GM19463 (cell line): Measurements from ENCODE around the gene KIF13A.
"Not testable (repeated sequence)": the region's sequence is repeated elsewhere in the genome, so short reads cannot be mapped to it uniquely, and the experiment has no call there.

ENCODE experiments used
- ATAC-seq: cut with Tn5 transposase; IDR thresholded peaks from one replicate; pipeline ENCODE4 v1.9.1; 2021; ENCODE audit warnings: mild to moderate bottlenecking, moderate library complexity; ENCODE audit not compliant: unreplicated experiment

Gene KIF13A

DNA sequence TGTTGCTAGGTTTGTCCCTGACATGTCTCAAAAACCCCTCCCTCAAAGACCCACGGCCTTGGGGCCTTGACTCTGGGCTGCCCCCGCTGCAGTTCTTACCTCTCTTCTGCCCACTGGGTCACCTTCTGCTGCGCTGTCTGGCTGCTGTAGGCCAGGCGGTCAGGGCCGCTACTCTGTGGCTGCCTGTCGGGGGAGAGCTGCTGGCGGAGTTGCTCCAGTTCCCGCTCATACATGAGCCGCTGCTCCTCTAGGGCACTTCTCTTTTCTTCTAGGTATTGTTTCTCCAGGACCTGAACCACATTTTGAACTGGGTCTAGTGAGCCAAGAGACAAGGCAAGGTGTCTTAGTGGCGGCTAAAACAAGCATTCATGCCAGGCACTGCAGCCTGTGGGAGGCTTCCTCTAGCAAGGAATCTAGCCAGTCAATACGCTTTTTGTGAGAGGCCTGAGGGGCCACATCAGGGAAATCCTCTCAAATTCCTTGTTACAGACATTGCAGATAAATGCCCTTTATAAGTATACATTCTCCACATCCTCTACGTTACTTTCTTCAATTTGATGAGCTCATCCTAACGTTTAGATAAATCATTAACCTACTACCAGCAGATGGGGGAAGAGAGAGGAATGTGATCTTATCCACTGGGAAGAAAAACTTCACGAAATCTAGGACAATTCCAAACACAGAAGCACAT, 170.4 kb downstream of the KIF13A start:
- ATAC-seq, result no peak

GRCh38 chr6:17813542-17813941, 173.9 kb downstream of the KIF13A start:
- no peak for ATAC-seq

DNA sequence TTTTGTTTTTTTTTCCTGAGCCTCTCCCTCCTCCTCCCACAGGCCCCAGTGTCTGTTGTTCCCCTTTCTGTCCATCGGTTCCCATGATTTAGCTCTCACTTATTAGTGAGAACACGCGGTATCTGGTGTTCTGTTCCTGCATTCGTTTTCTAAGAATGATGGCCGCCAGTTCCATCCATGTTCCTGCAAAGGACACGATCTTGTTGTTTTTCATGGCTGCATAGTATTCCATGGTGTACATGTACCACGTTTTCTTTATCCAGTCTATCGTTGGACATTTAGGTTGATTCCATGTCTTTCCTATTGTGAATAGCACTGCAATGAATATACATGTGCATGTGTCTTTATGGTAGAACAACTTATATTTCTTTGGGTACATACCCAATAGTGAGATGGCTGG, 175.1 kb downstream of the KIF13A start:
- ATAC-seq, result no peak

DNA sequence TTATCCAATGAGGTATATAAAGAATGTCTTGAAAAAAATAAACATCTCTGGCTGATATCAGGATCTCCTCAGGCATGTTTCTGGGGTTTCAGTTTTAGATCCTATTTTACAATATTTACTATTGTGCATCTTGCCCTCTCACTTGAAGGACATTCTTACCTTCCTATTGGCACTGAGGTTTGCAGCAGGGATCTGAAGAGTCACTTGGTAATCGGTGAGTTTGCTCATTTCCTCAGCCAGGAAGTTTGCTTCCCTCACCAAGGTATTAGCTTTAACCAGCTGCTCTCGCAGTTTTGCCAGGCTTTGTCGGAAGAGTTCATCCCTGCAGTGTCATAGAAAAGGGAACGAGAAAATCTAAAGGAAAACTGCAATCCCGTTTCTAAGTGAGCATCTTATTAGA, 178.8 kb downstream of the KIF13A start:
- no peak for ATAC-seq

DNA sequence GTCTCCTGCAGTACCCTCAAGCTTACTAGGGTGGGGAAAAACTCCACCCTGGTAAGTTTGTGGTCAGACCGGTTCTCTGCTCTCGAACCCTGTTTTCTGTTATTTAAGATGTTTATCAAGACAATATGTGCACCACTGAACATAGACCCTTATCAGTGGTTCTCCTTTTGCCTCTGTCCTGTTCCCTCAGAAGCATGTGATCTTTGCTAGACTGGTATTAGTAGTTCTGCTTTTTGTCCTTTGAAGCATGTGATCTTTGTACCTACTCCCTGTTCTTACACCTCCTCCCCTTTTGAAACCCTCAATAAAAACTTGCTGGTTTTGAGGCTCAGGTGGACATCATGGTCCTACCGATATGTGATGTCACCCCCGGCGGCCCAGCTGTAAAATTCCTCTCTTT, 180.0 kb downstream of the KIF13A start:
- ATAC-seq, result not testable (repeated sequence)

- no peak for ATAC-seq
Observed at GRCh38 chr6:17803409-17803808, 184.0 kb downstream of the KIF13A start.

GRCh38 chr6:17798477-17799154, 188.8 kb downstream of the KIF13A start:
- no peak for ATAC-seq

GRCh38 chr6:17790489-17790888, 196.9 kb downstream of the KIF13A start:
- ATAC-seq, result no peak

DNA sequence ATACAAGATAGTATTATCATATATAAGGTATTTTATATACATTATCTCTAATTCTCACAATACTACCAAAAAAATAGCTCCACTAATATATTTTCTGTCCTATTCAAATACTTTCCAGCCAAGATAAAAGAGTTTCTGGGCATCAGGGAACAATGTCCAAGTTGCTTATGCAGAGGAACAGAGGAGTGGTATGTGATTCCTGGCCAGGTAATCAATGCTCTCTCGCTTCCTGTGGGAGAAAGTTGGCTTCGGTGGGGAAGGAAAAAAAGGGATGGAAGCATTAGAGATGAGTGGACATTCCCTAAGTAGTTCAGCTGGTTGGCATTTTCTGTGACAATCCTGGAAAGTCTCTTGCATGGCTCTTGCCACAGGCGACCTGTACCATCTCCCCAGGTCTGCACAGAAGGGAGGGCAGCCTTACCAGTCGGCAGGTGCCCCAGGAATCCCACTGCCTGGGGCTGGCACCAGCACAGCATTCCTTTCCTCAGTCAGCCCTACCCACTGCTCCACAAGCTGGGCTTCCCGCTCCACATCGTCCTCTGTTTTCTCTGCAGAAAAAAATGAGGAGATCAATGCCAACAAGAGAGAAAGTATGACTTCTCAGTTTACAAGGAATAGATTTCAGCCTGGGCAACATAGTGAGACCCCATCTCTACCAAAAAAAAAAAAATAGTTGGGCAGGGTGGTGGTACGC, 202.2 kb downstream of the KIF13A start:
- ATAC-seq, result no peak

- no peak for ATAC-seq
Observed at GRCh38 chr6:17780061-17780460, 207.4 kb downstream of the KIF13A start.

DNA sequence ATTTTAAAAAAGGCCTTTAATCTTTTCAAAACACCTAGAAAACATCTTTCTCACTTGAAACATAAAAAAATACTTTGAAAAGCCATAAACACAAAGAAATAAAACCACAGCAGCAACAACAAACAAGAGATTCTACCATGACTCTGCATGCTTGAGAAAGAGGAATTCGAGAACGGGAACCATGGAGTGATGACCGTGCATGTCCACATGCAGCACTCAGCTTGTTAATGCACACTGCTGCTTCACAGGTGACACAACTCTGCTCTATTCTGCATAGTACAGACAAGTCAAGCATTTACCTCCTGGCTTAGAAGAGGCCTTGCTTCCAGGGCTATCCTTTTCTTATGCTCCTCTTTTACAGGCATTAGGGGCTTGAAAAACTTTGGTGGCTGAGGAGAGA, 215.8 kb downstream of the KIF13A start:
- no peak for ATAC-seq

- no peak for ATAC-seq
Observed at GRCh38 chr6:17768881-17769280, 218.6 kb downstream of the KIF13A start.

GRCh38 chr6:17768388-17768787, 219.0 kb downstream of the KIF13A start:
- no peak for ATAC-seq

DNA sequence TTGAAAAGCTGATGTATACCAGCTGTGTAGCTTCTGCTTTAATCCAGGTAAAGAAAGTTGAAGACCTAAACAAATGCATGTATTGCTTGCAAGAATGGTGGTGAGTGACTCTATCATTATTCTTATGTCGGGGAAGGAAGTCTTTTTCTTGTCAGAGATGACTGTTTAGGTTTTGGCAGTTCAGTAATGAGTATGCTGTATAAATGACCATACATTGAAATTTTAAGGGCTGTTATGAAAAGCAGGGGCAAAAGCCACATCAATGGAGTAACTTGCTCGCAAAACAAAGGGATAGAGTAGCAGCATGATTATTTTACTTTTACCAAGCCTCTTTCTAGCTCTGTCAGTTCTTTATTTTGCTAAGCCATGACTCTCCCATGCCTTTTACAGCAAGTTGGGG, 224.8 kb downstream of the KIF13A start:
- ATAC-seq, result no peak

DNA sequence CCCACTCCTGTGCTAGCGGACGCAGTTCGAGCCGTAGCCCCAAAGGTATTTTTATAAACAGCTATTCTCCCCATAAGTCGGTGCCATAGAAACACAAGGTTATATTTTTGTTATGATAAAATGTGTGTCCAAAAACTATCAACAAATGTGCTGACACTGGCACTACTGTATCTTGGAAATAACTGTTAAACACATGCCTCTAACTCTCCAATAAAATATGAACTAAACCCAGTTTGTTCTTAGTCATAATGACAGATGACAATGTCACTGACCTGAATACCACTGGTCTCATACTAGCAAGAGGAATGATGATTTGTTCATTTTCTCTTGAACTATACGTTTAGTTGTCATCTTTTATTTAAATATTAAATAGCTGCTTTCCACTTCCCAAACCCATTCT, 229.3 kb downstream of the KIF13A start:
- ATAC-seq, result no peak

DNA sequence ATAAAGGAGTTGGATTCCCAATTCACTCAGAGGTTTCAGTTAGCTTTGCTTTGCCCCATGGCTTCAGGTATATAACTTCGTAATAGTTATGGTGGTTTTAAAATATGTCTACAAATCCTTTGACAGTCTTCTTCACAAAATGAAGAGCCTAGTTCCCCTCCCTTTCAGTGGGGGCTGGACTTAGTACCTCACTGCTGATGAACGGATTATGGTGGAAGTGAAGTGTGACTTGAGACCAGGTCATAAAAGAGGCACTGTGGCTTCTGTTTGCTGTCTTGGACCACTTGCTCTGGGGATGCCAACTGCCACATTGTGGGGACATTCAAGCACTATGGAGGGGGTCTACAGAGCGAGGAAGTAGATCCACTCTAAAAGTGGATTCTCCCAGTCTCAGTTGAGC, 233.2 kb downstream of the KIF13A start:
- ATAC-seq, result no peak

- ATAC-seq, result not testable (repeated sequence)
Observed at GRCh38 chr6:17745324-17745723, 242.1 kb downstream of the KIF13A start.

GRCh38 chr6:17744757-17745308, 242.6 kb downstream of the KIF13A start:
- ATAC-seq, result not testable (repeated sequence)

DNA sequence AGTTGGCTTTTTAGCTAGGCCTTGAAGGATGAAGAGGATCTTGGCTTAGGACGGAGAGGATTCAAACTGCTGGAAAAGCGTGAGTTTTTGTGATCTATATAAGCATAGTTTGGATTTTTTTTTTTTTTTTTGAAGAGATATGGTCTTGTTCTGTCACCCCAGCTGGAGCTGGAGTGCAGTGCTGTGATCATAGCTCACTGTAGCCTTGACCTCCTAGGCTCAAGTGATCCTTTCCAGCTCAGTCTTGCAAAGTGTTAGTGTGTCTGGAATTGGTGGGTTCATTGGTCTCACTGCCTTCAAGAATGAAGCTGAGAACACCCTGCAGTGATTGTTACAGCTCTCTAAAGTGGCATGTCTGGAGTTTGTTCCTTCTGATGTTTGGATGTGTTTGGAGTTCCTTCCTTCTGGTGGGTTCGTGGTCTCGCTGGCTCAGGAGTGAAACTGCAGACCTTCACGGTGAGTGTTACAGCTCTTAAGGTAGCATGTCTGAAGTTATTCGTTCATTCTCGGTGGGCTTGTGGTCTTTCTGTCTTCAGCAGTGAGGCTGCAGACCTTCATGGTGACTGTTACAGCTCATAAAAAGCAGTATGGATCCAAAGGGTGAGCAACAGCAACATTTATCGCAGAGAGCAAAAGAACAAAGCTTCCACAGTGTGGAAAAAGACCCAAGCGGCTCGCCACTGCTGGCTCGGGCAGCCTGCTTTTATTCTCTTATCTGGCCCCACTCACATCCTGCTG, 243.2 kb downstream of the KIF13A start:
- no peak for ATAC-seq

DNA sequence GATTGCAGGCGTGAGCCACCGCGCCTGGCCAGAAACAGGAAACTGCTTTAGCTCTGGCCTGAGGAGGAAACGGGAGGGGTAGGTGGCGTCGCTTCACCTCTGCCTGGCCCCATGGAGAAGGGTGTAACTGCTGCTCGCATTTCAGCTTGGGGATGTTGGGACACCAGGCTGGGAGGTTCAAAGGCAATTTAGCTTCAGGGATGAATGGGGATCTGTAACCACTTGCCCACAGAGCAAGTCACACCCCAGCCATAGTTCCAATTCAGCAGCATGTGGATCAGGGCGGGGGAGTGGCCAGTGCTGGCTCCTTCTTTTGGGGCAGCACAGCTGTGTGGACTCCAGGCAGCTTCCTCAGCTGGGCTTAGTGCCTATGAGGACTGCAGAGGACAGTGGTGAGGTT, 245.9 kb downstream of the KIF13A start:
- no peak for ATAC-seq

DNA sequence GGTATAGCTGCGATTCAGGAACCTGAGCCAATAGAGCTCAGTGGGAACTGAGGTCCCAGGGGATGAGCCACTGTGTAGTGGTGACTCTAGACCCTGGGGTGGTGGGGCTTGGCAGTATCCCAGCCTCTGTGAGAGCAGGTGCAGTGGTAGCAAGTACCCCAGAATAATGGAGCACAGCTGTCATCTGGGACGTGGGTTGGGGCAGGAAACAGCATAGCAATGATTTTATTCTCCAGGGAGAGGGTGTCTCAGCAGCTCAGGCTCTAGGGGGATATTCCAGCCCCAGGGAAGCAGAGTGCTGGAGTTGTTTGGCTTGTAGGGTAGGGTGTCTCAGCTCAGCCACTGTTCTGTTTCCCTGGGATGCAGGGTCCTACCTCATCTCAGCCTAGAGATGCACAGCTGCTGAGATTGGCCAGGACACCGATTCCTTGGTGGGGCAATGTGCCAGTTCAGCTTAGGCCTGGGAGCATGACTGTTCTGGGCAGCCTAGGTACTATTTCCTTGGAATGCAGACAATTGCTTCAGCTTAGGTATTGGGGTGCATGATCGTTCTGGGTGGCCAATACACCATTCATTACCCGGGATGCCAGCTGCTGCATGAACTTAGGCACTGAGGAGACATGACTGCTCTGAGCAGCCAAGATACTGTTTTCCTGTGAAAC, 246.7 kb downstream of the KIF13A start:
- ATAC-seq, result no peak
